Coronary artery (tissue), 2 donors: ENCODE data around the gene MBOAT1.

Source experiments
- DNase-seq: peaks from one replicate; pipeline ENCODE4 v3.0.0-alpha.2; 2017; ENCODE audit warnings: low spot score
- H3K27ac ChIP-seq, 2 donors: fragments of 200-600 bp; sonication (generic); one replicate each; pipeline ENCODE4 v1.5.1; 2016 to 2019
- H3K4me3 ChIP-seq: fragments of 200-600 bp; sonication (generic); 2 replicates; pipeline ENCODE4 v1.5.1; 2016; ENCODE audit warnings: mild to moderate bottlenecking, moderate library complexity
- TF ChIP-seq, protein P1 (sequence below): fragments of 200-600 bp; sonication (generic); IDR thresholded peaks from one replicate; pipeline ENCODE4 v1.5.1; 2019; ENCODE audit warnings: antibody characterized with exemption

MBOAT1 gene

GRCh38 chr6:20105838-20106237, 106.4 kb downstream of the MBOAT1 start:
- no peak for DNase-seq
- Histone ChIP-seq H3K27ac (no peak overlapping the region), H3K4me3 (no peak overlapping the region)
- TF ChIP-seq, protein P1, sequence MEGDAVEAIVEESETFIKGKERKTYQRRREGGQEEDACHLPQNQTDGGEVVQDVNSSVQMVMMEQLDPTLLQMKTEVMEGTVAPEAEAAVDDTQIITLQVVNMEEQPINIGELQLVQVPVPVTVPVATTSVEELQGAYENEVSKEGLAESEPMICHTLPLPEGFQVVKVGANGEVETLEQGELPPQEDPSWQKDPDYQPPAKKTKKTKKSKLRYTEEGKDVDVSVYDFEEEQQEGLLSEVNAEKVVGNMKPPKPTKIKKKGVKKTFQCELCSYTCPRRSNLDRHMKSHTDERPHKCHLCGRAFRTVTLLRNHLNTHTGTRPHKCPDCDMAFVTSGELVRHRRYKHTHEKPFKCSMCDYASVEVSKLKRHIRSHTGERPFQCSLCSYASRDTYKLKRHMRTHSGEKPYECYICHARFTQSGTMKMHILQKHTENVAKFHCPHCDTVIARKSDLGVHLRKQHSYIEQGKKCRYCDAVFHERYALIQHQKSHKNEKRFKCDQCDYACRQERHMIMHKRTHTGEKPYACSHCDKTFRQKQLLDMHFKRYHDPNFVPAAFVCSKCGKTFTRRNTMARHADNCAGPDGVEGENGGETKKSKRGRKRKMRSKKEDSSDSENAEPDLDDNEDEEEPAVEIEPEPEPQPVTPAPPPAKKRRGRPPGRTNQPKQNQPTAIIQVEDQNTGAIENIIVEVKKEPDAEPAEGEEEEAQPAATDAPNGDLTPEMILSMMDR = no peak

- no peak for DNase-seq
- TF ChIP-seq, protein P1 = no peak
- Histone ChIP-seq H3K4me3 (no peak overlapping the region), H3K27ac (no peak overlapping the region)
Measured at GRCh38 chr6:20104696-20105095, 107.6 kb downstream of the MBOAT1 start.

- H3K27ac ChIP-seq = no peak overlapping the region
- TF ChIP-seq, protein P1 = no peak
- no peak for DNase-seq
- no peak overlapping the region for H3K4me3 ChIP-seq
Measured at GRCh38 chr6:20102397-20103073, 109.7 kb downstream of the MBOAT1 start.

DNA sequence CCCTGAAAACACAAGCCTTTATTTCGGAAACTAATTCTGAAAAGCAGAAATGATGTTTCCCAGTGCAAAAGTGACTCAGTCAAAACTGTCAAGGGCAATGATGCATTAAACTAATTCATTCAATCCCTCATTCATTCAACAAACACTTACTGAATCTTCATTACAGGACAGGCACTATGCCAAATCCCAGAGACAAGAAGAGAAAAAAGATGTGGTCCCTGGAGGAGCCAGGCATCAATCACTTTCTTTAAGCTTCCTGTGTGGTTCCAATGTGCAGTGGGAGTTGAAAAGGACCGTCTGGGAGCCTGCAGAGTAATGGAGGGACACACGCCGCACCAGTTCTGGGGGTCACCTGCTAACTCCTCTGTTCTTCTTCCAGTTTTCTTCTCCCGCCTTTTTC, 113.1 kb downstream of the MBOAT1 start:
- TF ChIP-seq, protein P1 = no peak
- H3K4me3 ChIP-seq = no peak overlapping the region
- no peak for DNase-seq
- no peak overlapping the region for H3K27ac ChIP-seq

DNA sequence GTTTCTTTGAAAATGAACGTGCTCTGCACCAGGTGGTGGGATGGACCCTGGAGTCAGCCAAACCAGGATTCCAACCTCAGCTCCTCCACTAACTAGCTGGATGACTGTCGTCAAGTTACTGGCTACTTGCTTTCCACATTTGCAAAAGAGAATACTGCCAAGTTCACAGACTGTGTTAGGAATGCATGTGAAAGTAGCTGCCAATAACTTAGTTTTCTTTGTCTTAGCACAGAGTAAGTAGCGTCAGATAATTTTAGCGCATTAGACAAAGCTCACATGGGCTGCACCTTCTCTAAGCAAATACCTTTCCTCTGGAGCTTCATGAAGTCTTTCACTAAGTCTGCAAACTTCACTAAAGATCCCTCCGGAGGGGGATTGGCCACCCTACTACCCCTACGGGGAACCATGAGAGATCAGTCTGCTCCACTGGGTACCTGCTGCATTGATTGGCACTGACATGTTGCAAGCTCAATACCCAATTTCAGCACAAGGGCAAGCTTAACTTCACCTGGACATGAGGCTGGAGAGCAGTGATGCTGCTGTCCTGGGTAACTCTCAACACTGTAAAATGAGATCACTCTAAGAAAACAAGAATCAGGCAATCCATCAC, 113.9 kb downstream of the MBOAT1 start:
- Histone ChIP-seq H3K4me3 (no peak overlapping the region), H3K27ac (no peak overlapping the region)
- no peak for DNase-seq
- TF ChIP-seq, protein P1 = no peak

DNA sequence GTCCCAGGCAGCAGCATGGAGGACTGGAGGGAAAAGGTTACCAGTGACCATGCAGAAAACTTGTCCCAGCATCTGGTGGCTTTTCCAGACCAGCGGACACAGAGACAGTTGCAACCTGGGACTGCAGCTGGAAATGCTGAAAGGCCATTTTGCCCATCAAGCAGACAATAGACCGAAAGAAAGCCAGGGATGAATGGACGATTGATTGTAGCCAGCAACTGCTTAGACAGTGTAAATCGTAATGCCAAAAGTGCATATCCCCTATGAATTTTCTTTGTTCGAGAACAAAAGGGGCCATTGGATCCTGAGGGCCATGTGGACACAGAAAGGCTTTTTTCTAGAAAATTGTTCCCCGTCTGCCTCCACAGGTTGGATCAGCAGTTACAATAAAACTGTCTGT, 115.7 kb downstream of the MBOAT1 start:
- H3K27ac ChIP-seq = no peak overlapping the region
- TF ChIP-seq, protein P1 = no peak
- DNase-seq = no peak
- no peak overlapping the region for H3K4me3 ChIP-seq

- H3K4me3 ChIP-seq = no peak overlapping the region
- DNase-seq = no peak
- H3K27ac ChIP-seq = no peak overlapping the region
- TF ChIP-seq, protein P1 = no peak
Measured at GRCh38 chr6:20095436-20095835, 116.8 kb downstream of the MBOAT1 start.
